K562 (cell line): ENCODE measurements around the gene CT45A10. TPM values are rescaled to one million over a fixed set of nuclear protein-coding genes. Genes with fewer than 3 reads are reported as not detected.

ENCODE experiments used
- CCAR2 ChIP-seq: fragments of 200-400 bp; formaldehyde crosslinking; IDR thresholded peaks from 2 replicates; pipeline ENCODE4 v1.6.1; 2017; ENCODE audit warnings: mild to moderate bottlenecking, low read depth, low read length
- EHMT2 ChIP-seq: fragments of 450-650 bp; IDR thresholded peaks from 2 replicates; pipeline ENCODE4 v1.6.1; 2018; ENCODE audit warnings: antibody characterized with exemption
- ELF4 ChIP-seq: fragments of 450-650 bp; formaldehyde crosslinking; IDR thresholded peaks from 2 replicates; pipeline ENCODE4 v1.4.0; 2022; ENCODE audit warnings: missing genetic modification characterization
- JUN ChIP-seq, 2 experiments: sonication (generic) in 1 of 2; formaldehyde crosslinking in 1 of 2; IDR thresholded peaks; 2 replicates each; pipeline versions ENCODE4 v1.6.1 to v1.8.0; 2012 to 2022; ENCODE audit warnings: borderline replicate concordance in 2 of 2, mild to moderate bottlenecking in 2 of 2, improper control_type of control experiment in 1 of 2, low read depth in 1 of 2, low read length in 1 of 2, missing genetic modification reagents in 1 of 2
- MGA ChIP-seq: fragments of 450-650 bp; IDR thresholded peaks from 2 replicates; pipeline ENCODE4 v1.6.1; 2016; ENCODE audit warnings: mild to moderate bottlenecking, moderate library complexity
- NCOR1 ChIP-seq: fragments of 450-650 bp; IDR thresholded peaks from 2 replicates; pipeline ENCODE4 v1.6.1; 2016; ENCODE audit warnings: mild to moderate bottlenecking, moderate library complexity
- NUFIP1 ChIP-seq: fragments of 450-650 bp; IDR thresholded peaks from 2 replicates; pipeline ENCODE4 v1.6.1; 2018; ENCODE audit not compliant: partially characterized antibody
- SPI1 ChIP-seq: IDR thresholded peaks from 2 replicates; pipeline ENCODE4 v1.6.1; 2011; ENCODE audit warnings: low read depth, low read length, control low read depth, borderline replicate concordance
- ZNF79 ChIP-seq: fragments of 250-450 bp; sonication (Bioruptor Pico); IDR thresholded peaks from 2 replicates; pipeline ENCODE4 v1.4.0; 2020; ENCODE audit warnings: low read depth, mild to moderate bottlenecking, moderate library complexity
- polyA plus RNA-seq, 8 experiments: library from polyadenylated mRNA; depleted of rRNA in 4 of 8; stranded (reverse) in 5 of 8; unstranded in 3 of 8; fragments of >200 nt; fragmentation: Nextera tagmentation in 2 of 8; fragmentation: Illumina TruSeq in 1 of 8; extraction: Ambion mirVana in 2 of 8; extraction: Trizol in 1 of 8; gene quantifications; 2 replicates each; pipeline versions ENCODE4 v1.2.1 to v1.2.3, GENCODE V29; 2011 to 2014; ENCODE audit warnings: inconsistent platforms in 1 of 8, missing spikeins in 1 of 8
- total RNA-seq, 7 experiments: library from RNA; depleted of rRNA in 6 of 7; stranded (reverse); fragments of >200 nt in 6 of 7; fragmentation: Illumina TruSeq in 2 of 7; extraction: Trizol in 2 of 7; gene quantifications; 2 replicates each; pipeline versions ENCODE4 v1.2.1 to v1.2.3, GENCODE V29; 2011 to 2021; ENCODE audit warnings: low replicate concordance in 1 of 7
- TF ChIP-seq, protein P1 (sequence below): fragments of 450-650 bp; conservative IDR thresholded peaks from 2 replicates; pipeline ENCODE4 v1.6.1; 2016; ENCODE audit warnings: missing genetic modification characterization, low read depth, mild to moderate bottlenecking, control low read depth, missing compliant biosample characterization
- TF ChIP-seq, protein P2 (sequence below): sonication (generic); formaldehyde crosslinking; IDR thresholded peaks from 2 replicates; pipeline ENCODE4 v1.8.1; 2023; ENCODE audit warnings: mild to moderate bottlenecking, missing genetic modification reagents, moderate library complexity

Gene CT45A10
- total and polyA plus RNA-seq, 9 of the 15 experiments (the other 6 are each of a cell fraction or from before 2014, with no cell fraction given) = 78.1 to 175 (median 102) TPM

DNA sequence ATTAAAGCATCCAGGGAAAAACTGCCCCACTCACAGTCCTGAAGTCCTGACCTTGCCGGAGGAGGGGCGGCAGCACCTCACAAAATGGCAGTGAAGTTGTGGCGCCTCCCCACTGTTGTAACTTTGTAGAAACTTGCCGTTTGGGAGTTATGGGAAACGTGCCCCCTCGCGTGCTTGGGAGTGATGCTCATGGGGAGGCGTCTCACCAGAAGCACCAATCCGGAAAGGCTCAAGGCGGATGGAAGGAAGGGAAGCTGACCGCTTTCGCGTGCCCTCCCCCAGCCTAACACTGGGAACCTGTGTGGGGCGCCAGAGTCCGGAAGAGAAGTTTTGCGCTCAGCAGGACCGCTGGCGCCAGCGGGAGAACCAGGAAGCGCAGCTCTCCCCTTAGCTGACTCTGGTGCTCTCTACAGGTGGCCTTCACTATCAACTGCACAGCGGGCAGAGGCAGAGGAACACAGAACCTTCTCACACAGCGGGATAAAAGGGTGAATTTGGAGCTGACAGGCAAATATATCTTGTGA, at the start of gene CT45A10, which contains the start of gene SAGE1 (continued):
- TF ChIP-seq MGA (peak; percentile 31; the same call in 1 of the 2 replicates), CCAR2 (0 out of 2 replicates have a peak, but pooled peaks have one; percentile 48), NCOR1 (0 out of 2 replicates have a peak, but pooled peaks have one; percentile 44), JUN (IDR thresholded peaks at IDR 0.05; ENCODE audit: borderline replicate concordance, low read depth, low read length) (0 out of 2 replicates have a peak, but pooled peaks have one; percentile 9), JUN (CRISPR knock-in tag; IDR thresholded peaks at IDR 0.05; ENCODE audit: borderline replicate concordance) (no peak), ZNF79 (no peak), EHMT2 (peak; percentile 12; the same call in 1 of the 2 replicates), ELF4 (CRISPR knock-in tag) (peak; percentile 63; the same call in 1 of the 2 replicates), NUFIP1 (no peak), SPI1 (peak; percentile 33; the same call in 1 of the 2 replicates)
- TF ChIP-seq, protein P1, sequence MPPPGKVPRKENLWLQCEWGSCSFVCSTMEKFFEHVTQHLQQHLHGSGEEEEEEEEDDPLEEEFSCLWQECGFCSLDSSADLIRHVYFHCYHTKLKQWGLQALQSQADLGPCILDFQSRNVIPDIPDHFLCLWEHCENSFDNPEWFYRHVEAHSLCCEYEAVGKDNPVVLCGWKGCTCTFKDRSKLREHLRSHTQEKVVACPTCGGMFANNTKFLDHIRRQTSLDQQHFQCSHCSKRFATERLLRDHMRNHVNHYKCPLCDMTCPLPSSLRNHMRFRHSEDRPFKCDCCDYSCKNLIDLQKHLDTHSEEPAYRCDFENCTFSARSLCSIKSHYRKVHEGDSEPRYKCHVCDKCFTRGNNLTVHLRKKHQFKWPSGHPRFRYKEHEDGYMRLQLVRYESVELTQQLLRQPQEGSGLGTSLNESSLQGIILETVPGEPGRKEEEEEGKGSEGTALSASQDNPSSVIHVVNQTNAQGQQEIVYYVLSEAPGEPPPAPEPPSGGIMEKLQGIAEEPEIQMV (tag) = no peak
- TF ChIP-seq, protein P2, sequence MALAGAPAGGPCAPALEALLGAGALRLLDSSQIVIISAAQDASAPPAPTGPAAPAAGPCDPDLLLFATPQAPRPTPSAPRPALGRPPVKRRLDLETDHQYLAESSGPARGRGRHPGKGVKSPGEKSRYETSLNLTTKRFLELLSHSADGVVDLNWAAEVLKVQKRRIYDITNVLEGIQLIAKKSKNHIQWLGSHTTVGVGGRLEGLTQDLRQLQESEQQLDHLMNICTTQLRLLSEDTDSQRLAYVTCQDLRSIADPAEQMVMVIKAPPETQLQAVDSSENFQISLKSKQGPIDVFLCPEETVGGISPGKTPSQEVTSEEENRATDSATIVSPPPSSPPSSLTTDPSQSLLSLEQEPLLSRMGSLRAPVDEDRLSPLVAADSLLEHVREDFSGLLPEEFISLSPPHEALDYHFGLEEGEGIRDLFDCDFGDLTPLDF (CRISPR knock-in tag) = peak; percentile 38; the same call in 1 of the 2 replicates
